Glutamatergic neuron (in vitro differentiated cells): ENCODE data around the gene NLK. TPM values are rescaled to one million over a fixed set of nuclear protein-coding genes. Genes with fewer than 3 reads are reported as not detected.
A peak's percentile ranks its signal among the peaks of the same experiment; 100 is the strongest.
"Not testable (repeated sequence)": the region's sequence is repeated elsewhere in the genome, so short reads cannot be mapped to it uniquely, and the experiment has no call there.

Experiments
- DNase-seq: peaks from one replicate; pipeline ENCODE4 v3.0.0; 2022
- H3K27ac Mint-ChIP-seq: one replicate; pipeline ENCODE4 v1.8.0; 2020; ENCODE audit warnings: mild to moderate bottlenecking, mixed read lengths, inconsistent platforms; ENCODE audit not compliant: unreplicated experiment
- H3K27me3 Mint-ChIP-seq: one replicate; pipeline ENCODE4 v1.8.0; 2020; ENCODE audit warnings: mild to moderate bottlenecking, moderate library complexity, mixed read lengths, inconsistent platforms; ENCODE audit not compliant: unreplicated experiment
- H3K36me3 Mint-ChIP-seq: one replicate; pipeline ENCODE4 v1.8.0; 2020; ENCODE audit warnings: mild to moderate bottlenecking, mixed read lengths, inconsistent platforms; ENCODE audit not compliant: unreplicated experiment
- H3K4me1 Mint-ChIP-seq: one replicate; pipeline ENCODE4 v1.8.0; 2020; ENCODE audit warnings: mild to moderate bottlenecking, low read depth, mixed read lengths, inconsistent platforms; ENCODE audit not compliant: unreplicated experiment
- H3K4me3 Mint-ChIP-seq: one replicate; pipeline ENCODE4 v1.8.0; 2020; ENCODE audit warnings: mild to moderate bottlenecking, mixed read lengths, inconsistent platforms; ENCODE audit not compliant: unreplicated experiment
- H3K9me3 Mint-ChIP-seq: one replicate; pipeline ENCODE4 v1.8.0; 2020; ENCODE audit warnings: mild to moderate bottlenecking, moderate library complexity, mixed read lengths, inconsistent platforms; ENCODE audit not compliant: unreplicated experiment
- total RNA-seq: library from RNA; stranded (reverse); fragmentation: NEBNext Ultra II Directional; extraction: Animal tissue kit (Norgen Biotek cat#: 25700); gene quantifications from one replicate; pipeline ENCODE4 v1.2.1, GENCODE V29; 2021; ENCODE audit not compliant: unreplicated experiment
- TF ChIP-seq, protein P1 (sequence below): fragments of 200-600 bp; sonication (generic); IDR thresholded peaks from one replicate; pipeline ENCODE4 v1.5.0; 2021; ENCODE audit not compliant: partially characterized antibody, unreplicated experiment

The NLK gene
- total RNA-seq, 1 donor from 2014 or later: 33.8 TPM

DNA sequence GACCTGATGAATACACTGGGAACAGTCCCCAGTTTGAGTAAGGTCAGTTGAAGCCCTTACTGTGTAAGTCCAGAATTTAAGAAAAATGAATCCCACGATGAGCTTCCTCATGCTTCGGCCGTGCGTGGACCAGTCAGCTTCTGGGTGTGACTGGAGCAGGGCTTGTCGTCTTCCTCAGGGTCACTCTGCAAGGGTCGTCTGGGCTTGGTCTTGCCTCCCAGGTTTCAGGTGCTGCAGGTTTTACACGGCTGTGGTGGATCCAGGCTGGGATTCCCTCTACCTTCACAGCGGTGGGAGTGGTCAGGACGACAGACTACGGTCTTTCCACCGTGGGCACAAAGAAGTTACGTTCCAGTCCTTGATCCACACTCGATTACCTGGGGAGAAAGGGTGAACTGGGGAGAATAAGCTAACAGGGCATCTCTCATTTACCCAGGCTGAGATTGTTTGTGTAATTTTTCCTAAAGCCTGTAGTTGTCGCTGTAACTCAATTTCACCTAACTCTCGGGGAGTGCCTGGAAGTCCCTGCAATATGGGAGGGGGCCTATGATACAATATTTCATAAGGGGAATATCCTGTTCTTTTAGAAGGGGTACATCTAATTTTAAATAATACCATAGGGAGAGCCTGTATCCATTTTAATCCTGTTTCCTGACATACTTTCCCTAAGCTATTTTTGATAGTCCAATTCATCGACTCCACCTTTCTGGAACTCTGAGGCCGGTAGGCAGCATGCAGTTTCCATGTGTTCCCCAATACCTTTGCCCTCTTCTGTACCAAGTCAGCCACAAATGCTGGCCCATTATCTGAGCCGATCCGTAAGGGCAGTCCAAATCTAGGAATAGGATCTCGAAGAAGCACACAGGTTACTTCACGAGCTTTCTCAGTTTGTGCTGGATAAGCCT, 190.7 kb downstream of the NLK start:
- not testable (repeated sequence) for DNase-seq, H3K4me3 Mint-ChIP-seq, H3K9me3 Mint-ChIP-seq, H3K4me1 Mint-ChIP-seq, H3K36me3 Mint-ChIP-seq, H3K27me3 Mint-ChIP-seq, H3K27ac Mint-ChIP-seq
- TF ChIP-seq, protein P1, sequence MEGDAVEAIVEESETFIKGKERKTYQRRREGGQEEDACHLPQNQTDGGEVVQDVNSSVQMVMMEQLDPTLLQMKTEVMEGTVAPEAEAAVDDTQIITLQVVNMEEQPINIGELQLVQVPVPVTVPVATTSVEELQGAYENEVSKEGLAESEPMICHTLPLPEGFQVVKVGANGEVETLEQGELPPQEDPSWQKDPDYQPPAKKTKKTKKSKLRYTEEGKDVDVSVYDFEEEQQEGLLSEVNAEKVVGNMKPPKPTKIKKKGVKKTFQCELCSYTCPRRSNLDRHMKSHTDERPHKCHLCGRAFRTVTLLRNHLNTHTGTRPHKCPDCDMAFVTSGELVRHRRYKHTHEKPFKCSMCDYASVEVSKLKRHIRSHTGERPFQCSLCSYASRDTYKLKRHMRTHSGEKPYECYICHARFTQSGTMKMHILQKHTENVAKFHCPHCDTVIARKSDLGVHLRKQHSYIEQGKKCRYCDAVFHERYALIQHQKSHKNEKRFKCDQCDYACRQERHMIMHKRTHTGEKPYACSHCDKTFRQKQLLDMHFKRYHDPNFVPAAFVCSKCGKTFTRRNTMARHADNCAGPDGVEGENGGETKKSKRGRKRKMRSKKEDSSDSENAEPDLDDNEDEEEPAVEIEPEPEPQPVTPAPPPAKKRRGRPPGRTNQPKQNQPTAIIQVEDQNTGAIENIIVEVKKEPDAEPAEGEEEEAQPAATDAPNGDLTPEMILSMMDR: peak; percentile 66

DNA sequence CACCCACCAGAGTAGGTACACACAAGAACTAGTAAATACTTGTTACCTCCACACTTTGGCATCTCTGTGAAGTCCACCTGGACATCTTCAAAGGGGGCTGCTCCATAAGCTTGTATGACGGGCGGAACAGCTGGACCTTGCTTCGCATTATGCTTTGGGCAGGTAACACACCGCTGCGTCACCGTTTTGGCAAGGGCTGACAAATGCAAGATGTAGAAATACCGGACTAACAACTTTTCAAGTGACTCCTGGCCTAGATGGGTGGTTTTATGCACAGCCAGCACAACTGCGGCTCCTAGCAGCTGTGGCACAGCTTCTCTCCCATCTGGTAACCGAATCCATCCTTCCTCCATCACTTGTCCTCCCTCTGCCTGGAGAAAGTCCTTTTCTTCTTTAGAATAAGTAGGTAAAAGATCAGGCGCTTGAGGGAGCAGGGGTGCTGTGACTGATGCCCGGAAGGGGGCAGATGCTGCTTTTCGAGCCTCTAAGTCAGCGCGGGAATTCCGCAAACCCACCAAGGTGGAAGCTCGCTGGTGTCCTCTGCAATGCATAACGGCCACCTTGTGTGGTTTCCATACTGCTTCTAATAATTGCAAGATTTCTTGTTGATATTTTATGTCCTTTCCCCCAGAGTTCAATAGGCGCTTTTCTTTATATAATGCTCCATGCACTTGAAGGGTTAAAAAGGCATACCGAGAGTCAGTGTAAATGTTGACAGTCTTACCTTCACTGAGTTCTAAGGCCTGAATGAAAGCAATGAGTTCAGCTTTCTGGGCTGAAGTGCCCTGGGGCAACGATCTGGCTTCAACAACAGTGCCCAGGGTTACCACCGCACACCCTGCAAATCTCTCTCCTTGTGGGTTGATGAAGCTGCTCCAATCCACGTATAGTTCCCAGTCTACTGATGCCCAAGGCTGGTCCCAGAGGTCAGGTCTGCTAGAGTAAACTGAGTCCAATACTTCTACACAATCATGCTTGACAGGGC, 191.7 kb downstream of the NLK start:
- not testable (repeated sequence) for H3K4me3 Mint-ChIP-seq, H3K27ac Mint-ChIP-seq, H3K4me1 Mint-ChIP-seq, DNase-seq, H3K9me3 Mint-ChIP-seq, H3K36me3 Mint-ChIP-seq, H3K27me3 Mint-ChIP-seq

DNA sequence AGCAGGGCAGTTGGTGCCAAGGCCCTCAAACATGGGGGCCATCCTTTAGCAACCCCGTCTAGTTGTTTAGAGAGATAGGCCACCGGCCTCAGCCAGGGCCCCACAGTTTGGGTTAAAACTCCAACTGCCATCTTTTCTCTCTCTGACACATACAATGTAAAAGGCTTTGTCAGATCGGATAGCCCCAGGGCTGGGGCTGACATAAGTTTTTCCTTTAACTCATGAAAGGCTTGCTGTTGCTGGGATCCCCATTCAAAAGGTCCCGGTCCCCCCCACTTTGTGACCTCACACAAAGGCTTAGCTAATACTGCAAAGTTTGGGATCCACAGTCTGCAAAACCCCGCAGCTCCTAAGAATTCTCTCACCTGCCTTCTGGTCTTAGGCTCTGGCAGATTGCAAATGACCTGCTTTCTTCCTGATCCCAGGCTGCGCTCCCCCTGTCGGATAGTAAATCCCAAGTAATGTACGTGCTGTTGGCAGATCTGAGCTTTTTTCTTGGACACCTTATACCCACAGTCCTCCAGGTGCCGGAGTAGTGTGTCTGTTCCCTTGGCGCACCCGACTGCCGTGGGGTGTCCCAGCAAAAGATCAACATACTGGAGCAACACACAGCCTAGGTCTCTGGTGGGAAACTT, 192.7 kb downstream of the NLK start:
- H3K9me3 Mint-ChIP-seq, H3K36me3 Mint-ChIP-seq, H3K4me1 Mint-ChIP-seq, H3K4me3 Mint-ChIP-seq, H3K27ac Mint-ChIP-seq, DNase-seq, H3K27me3 Mint-ChIP-seq: not testable (repeated sequence)

DNA sequence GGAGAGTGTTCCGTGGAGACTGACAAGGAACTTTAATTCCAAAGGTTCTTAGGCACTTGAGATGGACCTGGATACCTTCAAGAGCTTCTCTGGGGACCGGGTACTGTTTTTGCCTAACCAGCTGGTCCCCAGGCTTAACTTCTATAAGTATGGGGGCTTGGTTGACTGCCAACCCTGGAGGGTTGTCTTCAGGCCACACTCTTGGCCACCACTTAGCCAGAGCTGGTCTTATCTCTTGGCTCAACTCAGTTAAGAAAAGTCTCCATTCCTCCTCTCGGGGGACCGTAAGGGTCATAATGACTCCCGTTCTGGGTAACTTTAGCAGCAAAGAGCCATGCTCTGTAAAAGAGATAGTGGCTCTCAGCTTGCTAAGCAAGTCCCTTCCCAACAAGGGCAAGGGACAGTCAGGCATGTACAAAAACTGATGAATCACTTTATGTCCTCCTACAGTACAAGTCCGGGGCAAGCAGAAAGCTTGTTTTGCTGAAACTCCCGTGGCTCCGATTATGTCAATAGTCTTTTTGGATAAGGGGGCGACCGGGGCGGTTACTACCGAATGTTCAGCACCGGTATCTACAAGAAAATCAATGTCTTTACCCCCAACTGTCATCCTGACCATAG, 193.7 kb downstream of the NLK start:
- H3K27me3 Mint-ChIP-seq, H3K4me1 Mint-ChIP-seq, DNase-seq, H3K9me3 Mint-ChIP-seq, H3K27ac Mint-ChIP-seq, H3K36me3 Mint-ChIP-seq, H3K4me3 Mint-ChIP-seq: not testable (repeated sequence)

DNA sequence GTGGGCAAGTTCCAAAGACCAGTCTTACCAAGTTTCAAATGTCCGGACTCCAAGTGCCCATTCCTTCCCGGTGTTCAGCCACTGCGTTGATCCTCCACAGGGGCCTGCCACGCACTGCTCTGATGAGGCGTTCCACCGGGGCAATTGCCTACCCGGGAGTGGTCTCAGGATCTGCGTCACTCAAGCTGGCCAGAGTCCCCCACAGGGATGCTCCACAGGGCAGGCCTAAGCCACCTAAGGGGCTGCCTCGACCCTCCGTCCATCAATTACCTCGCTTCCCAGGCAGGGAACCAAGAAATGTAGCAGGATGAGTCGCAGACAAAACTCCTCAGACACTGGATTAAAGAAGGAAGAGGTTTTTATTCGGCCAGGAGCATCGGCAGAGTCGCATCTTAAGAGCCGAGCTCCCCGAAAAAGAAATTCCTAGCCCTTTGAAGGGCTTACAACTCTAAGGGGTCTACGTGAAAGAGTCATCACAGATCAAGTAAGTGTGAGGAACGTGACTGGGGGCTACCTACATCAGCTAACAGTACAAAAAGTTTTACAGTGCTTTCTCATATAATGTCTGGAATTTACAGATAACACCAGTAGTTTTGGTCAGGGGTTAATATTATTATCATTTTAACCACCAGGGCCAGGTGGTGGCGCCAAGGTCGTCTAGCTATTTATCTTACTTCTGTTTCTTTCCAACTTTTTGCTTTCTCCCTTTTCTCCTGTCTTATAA, 196.2 kb downstream of the NLK start:
- not testable (repeated sequence) for H3K27me3 Mint-ChIP-seq, H3K4me3 Mint-ChIP-seq, H3K27ac Mint-ChIP-seq, H3K36me3 Mint-ChIP-seq, H3K4me1 Mint-ChIP-seq, H3K9me3 Mint-ChIP-seq, DNase-seq

DNA sequence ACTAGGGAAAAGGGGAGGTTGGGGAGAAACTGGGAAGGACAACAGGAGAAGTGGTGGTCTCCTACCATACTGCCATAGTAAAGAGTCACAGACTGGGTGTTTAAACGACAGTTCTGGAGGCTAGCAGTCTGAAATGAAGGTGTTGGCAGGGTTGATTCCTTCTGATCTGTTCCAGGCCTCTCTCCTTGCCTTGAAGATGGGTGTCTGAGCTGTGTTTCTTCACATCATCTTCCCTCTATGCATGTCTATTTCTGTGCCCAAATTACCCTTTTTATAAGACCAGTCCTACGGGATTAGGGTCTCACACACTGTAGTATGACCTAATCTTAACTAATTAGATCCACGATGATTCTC, 196.8 kb downstream of the NLK start:
- H3K4me3 Mint-ChIP-seq: no peak overlapping the region
- H3K36me3 Mint-ChIP-seq: no peaks in the 10 kb centered on the region
- no peaks in the 10 kb centered on the region for H3K9me3 Mint-ChIP-seq
- TF ChIP-seq, protein P1: no peak
- no peaks in the 10 kb centered on the region for H3K4me1 Mint-ChIP-seq
- H3K27ac Mint-ChIP-seq: no peak overlapping the region
- DNase-seq: no peak
- no peaks in the 10 kb centered on the region for H3K27me3 Mint-ChIP-seq
